A673 (cell line): Measurements from ENCODE around the gene GALP. TPM values are rescaled to one million over a fixed set of nuclear protein-coding genes. Genes with fewer than 3 reads are reported as not detected.
A peak's percentile ranks its signal among the peaks of the same experiment; 100 is the strongest.

Source experiments
- BruUV-seq: library from RNA; stranded (reverse); fragments of 400-500 nt; replicated peaks from 2 replicates; lab custom pipeline; 2021; lab: Mats Ljungman, UMichigan
- CTCF ChIA-PET: fragments of 300-600 bp; sonication (Branson Sonifier 250); formaldehyde crosslinking; loops from one replicate; lab custom pipeline; 2022; ENCODE audit warnings: antibody characterized with exemption; lab: Charles Lee
- POLR2A ChIA-PET: fragments of 300-600 bp; sonication (Branson Sonifier 250); formaldehyde crosslinking; loops from one replicate; lab custom pipeline; 2022; ENCODE audit warnings: antibody characterized with exemption; ENCODE audit not compliant: low non-redundant PET; lab: Charles Lee
- DNase-seq: peaks from one replicate; pipeline ENCODE4 v3.0.0-alpha.2; 2015; ENCODE audit warnings: low spot score
- H3K27ac ChIP-seq: fragments of 200-600 bp; sonication (generic); 2 replicates; pipeline ENCODE4 v1.5.1; 2016; ENCODE audit warnings: mixed run types, low read depth, mild to moderate bottlenecking, mixed read lengths, antibody characterized with exemption, low read length; ENCODE audit not compliant: poor library complexity, severe bottlenecking
- H3K27me3 ChIP-seq: fragments of 200-600 bp; sonication (generic); replicated peaks from 2 replicates; pipeline ENCODE4 v1.6.1; 2017; ENCODE audit warnings: mixed run types, low read depth, mild to moderate bottlenecking, mixed read lengths, antibody characterized with exemption, low read length; ENCODE audit not compliant: insufficient read depth, poor library complexity
- H3K36me3 ChIP-seq: fragments of 200-600 bp; sonication (generic); 2 replicates; pipeline ENCODE4 v1.6.1; 2016; ENCODE audit warnings: mixed run types, mild to moderate bottlenecking, mixed read lengths, antibody characterized with exemption, low read length; ENCODE audit not compliant: insufficient read depth, poor library complexity, severe bottlenecking
- H3K4me1 ChIP-seq: fragments of 200-600 bp; sonication (generic); 2 replicates; pipeline ENCODE4 v1.6.1; 2017; ENCODE audit warnings: mixed run types, mild to moderate bottlenecking, mixed read lengths, antibody characterized with exemption, low read length; ENCODE audit not compliant: insufficient read depth, poor library complexity, severe bottlenecking
- H3K4me3 ChIP-seq: fragments of 200-600 bp; sonication (generic); 2 replicates; pipeline ENCODE4 v1.5.1; 2016; ENCODE audit warnings: low read depth, mixed run types, mild to moderate bottlenecking, mixed read lengths, low read length; ENCODE audit not compliant: poor library complexity, severe bottlenecking
- H3K9me3 ChIP-seq: fragments of 200-600 bp; sonication (generic); 2 replicates; pipeline ENCODE4 v1.6.1; 2016; ENCODE audit warnings: mixed run types, low read depth, mild to moderate bottlenecking, mixed read lengths, antibody characterized with exemption, low read length; ENCODE audit not compliant: poor library complexity, severe bottlenecking
- CTCF ChIP-seq: fragments of 300-800, 200-600 bp; sonication (generic); conservative IDR thresholded peaks from 2 replicates; pipeline ENCODE4 v1.5.1; 2017; ENCODE audit warnings: low read depth, mild to moderate bottlenecking, antibody characterized with exemption, low read length, moderate library complexity, mixed read lengths
- EZH2 ChIP-seq: fragments of 200-600 bp; sonication (generic); IDR thresholded peaks from 2 replicates; pipeline ENCODE4 v1.6.1; 2017; ENCODE audit warnings: borderline replicate concordance, low read depth, mild to moderate bottlenecking, mixed read lengths, antibody characterized with exemption, low read length; ENCODE audit not compliant: poor library complexity, severe bottlenecking
- intact Hi-C: fragments of 100-400 bp; cut with micrococcal nuclease; formaldehyde crosslinking; loops from one replicate; pipeline ENCODE4 v1.10.0; 2022; ENCODE audit not compliant: unreplicated experiment
- total RNA-seq: library from RNA; stranded (reverse); gene quantifications from 2 replicates; pipeline ENCODE4 v1.2.3, GENCODE V29; 2021

Gene GALP
- total RNA-seq, 1 experiment from 2014 or later, result not detected

- no peaks in the 10 kb centered on the region for H3K36me3 ChIP-seq
- peaks cover 12% of the 10 kb centered on the region for H3K4me1 ChIP-seq
- peak overlapping the region; percentile 70 for H3K27ac ChIP-seq
- intact Hi-C loops, result no loop called here
- no peak for DNase-seq
- no peak overlapping the region for H3K4me3 ChIP-seq
- BruUV-seq, result no TSS peak
- ChIA-PET POLR2A (interaction anchor here (0.6 to 1.2 kb wide), 2 partner anchors 14 to 1711 kb away, joined by 3 to 4 read pairs; partner anchors contain the start of gene ZNF787), CTCF (interaction anchor here (0.6 kb wide), 1 partner anchor 17 kb away, joined by 4 read pairs; no protein-coding TSS in a partner anchor)
- H3K27me3 ChIP-seq, result no peaks in the 10 kb centered on the region
- no peaks in the 10 kb centered on the region for H3K9me3 ChIP-seq
- TF ChIP-seq EZH2 (no peak), CTCF (no peak)
Measured at GRCh38 chr19:56134654-56134921, 41.2 kb upstream of the GALP start.

- no peaks in the 10 kb centered on the region for H3K36me3 ChIP-seq
- no peaks in the 10 kb centered on the region for H3K27me3 ChIP-seq
- no peak for DNase-seq
- H3K9me3 ChIP-seq, result no peaks in the 10 kb centered on the region
- no peak overlapping the region for H3K27ac ChIP-seq
- CTCF ChIA-PET, result interaction anchor here (1.4 kb wide), 1 partner anchor 35 kb away, joined by 3 read pairs; no protein-coding TSS in a partner anchor
- no peak overlapping the region for H3K4me3 ChIP-seq
- intact Hi-C loops, result no loop called here
- TF ChIP-seq CTCF (no peak), EZH2 (no peak)
- no TSS peak for BruUV-seq
- peaks cover 18% of the 10 kb centered on the region for H3K4me1 ChIP-seq
- POLR2A ChIA-PET, result no interaction called here
Measured at GRCh38 chr19:56136362-56136761, 39.4 kb upstream of the GALP start.

- DNase-seq, result no peak
- ChIA-PET POLR2A (no interaction called here), CTCF (interaction anchor here (1.4 kb wide), 1 partner anchor 34 kb away, joined by 3 read pairs; no protein-coding TSS in a partner anchor)
- Histone ChIP-seq H3K4me3 (no peak overlapping the region), H3K27me3 (no peaks in the 10 kb centered on the region), H3K9me3 (no peaks in the 10 kb centered on the region), H3K36me3 (no peaks in the 10 kb centered on the region), H3K4me1 (peaks cover 18% of the 10 kb centered on the region), H3K27ac (no peak overlapping the region)
- TF ChIP-seq EZH2 (no peak), CTCF (no peak)
- BruUV-seq, result no TSS peak
- intact Hi-C loops, result no loop called here
Measured at GRCh38 chr19:56137405-56137804, 38.4 kb upstream of the GALP start.
